ENCODE results near the gene GALNTL6.

The GALNTL6 gene

DNA sequence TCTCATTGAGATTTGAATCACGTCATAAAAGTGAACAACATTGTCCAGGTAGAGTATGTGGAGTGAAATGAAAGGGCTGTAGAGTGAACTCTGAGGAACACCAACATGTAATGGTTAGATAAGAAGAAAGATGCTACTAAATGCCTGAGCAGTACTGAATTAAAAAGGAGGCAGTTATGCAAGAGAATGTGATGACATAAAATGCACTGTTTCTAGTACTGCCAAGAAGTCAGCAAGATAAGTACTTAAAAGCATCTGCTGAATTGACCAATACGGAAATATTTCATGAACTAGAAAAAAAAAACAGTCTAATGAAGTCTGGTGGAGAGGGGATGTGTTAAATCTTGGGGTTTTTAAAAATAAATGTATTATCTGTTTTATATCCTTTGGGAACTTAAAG, 771.6 kb downstream of the GALNTL6 start:
- DNase-seq, result no peak

DNA sequence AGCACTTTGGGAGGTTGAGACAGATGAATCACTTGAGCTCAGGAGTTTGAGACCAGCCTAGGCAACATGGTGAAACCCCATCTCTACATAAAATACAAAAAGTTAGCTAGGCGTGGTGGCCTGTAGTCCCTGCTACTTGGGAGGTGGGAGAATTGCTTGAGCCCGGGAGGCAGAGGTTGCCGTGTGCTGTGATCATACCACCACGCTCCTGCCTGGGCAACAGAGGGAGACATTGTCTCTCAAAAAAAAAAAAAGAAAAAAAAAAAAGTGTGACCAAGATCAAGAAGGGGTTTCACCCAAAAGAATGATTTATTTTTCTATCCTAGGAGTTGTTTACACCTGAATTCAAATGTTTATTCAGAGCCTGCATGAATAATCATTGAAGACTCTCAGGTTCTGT, 783.0 kb downstream of the GALNTL6 start:
- no peak for DNase-seq

DNA sequence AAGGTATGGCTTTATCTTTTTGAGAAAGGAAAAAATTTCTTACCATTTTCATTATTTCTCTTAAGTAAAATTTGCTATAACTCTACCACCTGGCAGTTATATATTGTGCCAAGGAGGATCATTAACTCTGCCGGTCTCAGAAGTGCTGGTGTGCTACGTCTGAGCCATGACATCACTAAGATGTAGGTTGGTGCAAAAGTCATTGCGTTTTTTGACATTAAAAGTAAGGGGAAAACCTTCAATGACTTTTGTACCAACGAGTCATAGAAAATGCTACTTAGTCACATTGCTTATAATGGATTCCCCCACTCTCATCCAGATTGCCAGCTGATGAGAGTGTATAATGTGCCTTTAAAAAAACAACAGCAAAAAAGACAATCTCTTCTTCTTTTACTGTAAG, 786.4 kb downstream of the GALNTL6 start:
- no peak for DNase-seq

DNA sequence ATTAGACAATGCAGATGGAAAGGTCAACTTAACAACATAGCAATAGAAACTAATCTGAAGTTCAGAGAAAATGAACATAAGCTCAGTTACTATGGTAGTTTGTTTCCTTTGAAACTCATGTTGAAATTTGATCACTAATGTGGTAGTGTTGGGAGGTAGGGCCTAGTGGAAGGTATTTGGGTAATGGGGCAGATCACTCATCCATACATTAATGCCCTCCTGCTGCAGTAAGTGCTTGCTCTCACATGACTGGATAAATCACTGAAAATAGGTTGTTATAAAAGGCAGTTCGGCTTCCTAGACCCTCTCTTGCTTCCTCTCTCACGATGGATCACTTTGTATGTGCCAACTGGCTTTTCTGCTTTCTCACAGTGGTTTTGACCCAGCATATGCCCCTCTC, 788.0 kb downstream of the GALNTL6 start:
- DNase-seq, result no peak

DNA sequence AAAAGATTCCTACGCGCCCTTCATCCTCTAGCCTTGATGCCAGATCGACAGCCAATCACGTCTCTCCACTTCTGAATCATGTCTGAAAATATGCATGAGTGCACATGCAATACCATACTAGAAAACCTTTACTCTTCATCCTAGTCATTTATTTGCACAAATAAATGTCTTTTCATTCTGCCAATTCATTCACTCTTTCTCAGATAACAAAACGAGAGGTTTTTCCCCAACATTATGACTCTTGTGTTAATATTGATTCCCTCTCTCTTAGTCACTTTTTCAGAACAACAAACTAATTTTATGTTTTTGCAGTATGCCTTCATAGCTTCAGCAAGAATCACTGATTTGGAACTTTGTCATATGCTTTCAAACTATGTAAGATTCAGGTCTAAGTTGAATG, 806.0 kb downstream of the GALNTL6 start:
- DNase-seq, result no peak

DNA sequence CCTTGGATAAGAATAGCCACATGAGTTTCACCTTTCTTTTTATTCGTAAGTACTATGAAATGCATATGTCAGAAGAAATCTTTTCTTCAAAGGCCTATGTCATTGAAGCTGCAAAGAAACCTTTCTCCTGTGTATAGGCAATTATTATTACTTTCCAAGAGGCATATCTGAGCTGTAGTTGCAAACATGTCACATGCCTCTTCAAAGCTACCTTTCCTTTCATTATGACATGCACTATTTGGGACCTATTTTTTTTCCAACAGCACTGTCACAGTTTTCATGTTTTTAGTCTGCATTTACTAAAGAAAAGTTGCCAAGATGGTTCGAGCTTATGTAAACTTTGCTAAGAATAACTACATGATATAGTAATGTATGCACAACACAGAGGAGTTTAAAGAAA, 806.6 kb downstream of the GALNTL6 start:
- no peak for DNase-seq

DNA sequence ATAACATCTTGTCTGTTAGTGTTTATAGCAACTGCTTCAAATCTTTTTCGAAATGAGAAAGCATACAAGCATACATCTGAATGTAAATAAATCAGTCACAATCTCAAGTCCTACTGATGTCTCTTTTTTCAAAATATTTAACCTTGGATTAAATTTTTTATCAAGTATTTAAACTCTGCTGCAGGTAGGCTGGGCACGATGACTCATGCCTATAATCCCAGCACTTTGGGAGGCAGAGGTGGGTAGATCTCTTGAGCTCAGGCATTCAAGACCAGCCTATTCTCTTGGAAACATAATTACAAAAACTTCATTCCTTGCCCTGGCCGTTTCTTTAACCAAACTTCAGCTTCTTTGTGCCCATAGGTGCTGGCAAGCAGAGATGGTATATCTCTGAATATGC, 815.1 kb downstream of the GALNTL6 start:
- no peak for DNase-seq

DNA sequence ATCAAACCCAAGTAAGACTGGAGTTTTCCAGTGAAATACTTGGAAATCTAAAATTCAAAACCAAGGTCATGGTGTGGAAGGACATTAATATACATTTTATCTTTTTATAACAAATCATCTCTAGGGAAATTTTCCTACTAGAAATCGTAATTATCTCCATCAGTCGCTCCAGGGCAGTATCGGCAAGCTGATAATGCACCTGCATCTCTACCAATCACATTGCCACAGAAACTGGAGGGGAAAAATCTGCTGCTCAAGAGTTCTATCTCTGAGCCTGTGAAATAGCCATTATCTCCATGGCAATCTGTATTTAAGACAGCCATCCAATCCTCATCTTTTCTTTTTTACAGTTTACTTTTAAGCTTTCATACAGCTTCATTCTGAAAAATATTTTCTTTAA, 817.1 kb downstream of the GALNTL6 start:
- no peak for DNase-seq

DNA sequence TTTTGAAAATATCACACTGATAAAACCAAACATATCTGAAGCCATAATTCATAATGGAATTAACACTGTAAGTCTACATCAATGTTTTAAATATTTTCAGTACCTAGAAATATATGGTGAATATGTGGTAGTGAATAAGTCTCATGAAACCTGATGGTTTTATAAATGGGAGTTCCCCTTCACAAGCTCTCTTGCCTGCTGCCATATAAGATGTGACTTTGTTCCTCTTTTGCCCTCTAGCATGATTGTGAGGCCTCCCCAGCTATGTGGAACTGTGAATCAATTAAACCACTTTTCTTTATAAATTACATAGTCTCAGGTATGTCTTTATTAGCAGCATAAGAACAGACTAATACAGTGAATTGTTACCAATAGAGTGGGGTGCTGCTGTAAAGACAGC, 818.6 kb downstream of the GALNTL6 start:
- DNase-seq, result no peak

DNA sequence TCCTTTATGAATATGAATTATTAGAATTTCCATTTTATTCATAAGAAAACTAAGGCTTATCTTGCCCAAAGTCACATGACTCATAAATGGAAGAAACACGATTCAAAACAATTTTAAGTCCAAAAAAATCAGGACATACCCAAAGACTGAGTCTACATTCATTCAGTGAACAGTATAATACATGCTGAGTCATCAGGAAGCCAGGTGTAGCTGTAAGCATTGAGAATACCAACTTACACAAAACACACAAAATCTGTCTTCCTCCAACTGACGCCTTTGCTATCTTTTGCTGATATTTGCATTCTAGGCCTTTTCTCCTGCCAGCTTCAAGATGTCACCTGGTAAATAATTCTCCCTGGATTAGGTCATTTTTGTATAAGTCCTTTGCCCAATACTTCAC, 835.3 kb downstream of the GALNTL6 start:
- no peak for DNase-seq

DNA sequence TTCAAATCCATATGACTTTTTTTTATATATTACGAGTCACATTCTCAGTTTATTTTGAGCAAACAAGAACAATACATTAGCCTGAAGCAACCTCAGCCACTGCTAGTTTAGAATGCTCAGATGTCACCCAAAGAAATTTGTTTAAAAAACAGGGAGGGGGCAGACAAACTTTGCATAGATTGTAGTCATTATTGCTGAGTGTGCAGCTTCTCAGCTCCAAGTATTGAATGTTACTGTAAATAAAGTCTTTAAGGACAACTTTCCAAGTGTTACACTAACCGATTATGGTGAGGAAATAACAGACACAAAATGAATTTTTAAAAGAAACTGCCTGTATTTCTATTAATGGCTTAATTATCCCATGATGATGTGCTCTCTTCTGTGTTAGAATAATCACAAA, 835.9 kb downstream of the GALNTL6 start:
- no peak for DNase-seq

DNA sequence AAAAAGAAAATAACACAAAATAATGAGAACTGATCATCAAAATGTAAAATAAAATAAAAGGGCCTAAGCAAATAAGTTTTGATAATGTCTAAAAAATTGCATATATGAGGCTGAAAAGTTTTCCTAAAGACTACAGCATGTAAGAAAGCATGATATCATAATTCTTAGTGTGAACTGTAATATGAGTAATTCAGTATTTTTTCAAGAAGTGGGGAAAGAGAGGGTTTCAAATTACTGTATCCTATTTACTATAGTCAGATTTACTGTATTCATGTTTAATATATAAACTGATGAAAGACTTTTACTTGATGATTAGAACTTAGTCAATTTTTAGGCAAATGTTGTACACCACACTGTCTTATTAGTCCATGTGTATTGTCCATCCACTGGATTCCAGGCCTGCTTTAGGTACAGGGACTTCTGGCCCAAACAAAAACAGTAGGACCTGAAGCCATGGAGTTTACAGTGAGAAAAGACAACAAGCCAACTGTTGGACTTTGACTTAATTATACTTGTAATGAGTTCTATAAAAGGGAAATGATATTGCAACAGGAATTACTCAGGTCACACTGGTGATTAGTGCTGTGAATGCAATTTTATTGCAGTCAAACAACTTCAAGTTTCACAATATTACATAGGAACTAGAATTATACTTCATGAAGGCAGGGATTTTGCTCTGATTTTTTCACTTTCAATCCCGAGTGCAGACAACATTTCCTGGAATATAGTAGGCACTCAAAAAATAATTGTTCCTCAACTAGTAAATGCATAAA, 837.7 kb downstream of the GALNTL6 start:
- DNase-seq, result no peak

DNA sequence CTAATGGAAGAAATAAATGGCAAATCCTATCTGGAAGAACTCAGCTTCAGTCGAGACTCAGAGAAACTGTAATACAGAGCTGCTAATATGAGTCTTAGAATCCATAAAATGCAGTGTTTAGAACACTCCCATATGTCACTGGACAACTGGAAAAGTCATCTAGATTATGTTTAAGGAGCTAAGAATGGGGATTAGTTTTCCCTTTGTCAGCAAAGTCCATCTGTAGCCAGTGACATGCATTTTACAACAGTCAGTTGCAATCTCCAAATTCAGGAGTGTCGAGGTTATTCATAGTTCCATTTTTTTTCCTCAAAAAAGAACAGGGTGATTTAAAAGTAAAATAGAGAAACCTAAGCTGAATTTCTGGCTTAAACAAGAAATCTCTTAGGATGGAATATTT, 838.8 kb downstream of the GALNTL6 start:
- no peak for DNase-seq

DNA sequence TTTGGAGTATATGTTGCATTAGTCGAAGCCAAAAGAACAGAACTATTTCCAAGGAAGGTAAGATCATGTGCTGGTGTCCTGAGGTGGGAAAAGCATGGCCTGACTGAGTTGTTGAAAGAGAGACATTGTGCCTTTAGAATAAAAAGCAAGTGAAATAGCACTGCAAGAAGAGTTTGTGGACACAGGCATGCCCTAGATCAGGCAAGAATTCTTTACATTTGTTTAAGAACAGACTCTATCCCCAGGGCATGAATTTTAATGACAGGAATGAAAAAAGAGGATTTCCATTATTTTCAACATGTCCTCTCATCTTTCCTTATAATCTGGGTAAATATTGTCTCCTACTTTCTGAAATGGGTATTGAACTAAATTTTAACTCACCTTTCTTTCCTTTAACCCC, 839.2 kb downstream of the GALNTL6 start:
- no peak for DNase-seq

DNA sequence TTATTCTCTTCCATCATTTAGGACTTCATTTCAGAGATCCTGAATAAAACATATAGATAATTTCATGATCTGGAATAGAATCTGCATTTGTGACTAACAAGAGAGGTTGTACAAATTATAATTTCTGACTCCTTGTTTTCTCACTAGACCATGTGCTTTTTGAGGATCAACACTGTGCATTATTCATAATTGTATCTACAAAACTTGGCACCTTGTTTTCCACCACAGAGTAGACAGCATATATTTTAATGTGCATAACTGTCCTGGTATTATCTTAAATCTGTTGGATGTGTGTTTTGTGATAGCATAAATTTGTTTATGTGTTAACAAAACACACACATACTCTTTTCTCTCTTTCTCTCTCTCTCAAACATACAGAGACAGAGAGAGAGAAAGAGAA, 840.5 kb downstream of the GALNTL6 start:
- no peak for DNase-seq

DNA sequence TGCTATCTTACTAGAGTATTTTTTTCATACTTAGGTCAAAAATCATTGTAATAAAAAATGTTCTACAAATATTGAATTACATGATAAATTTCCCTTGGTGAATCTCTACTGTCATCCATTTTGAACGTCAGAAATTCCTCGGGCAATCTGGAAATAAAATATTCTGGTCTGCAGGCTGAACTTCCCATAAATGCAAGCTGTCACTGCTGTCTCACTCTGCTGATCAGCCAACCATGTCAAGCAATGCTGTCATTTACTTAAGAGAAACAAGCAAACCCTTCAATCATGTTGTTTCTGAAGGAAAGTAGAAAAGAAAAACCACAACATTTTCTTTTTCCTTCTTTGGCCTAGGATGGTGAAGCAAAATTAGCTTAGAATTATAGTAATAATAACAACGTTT, 841.3 kb downstream of the GALNTL6 start:
- DNase-seq, result no peak

DNA sequence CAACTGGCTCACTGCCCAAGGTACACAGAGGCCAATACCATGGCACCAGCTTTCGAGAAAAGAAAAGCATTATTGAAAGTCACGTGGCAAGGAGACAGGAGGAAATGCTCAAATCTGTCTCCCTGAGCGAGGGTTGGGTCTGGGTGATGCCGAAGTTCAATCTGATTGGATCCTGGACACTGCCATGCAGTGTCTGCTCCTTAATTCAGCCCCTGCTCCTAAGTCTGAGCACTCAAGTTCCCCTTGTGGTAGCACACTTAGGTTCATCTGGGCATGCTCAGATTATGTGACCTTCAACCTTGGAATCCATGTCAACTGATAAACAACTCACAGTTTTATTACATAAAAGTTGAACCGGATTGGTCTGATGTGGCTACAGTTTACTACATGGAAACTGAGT, 842.9 kb downstream of the GALNTL6 start:
- DNase-seq, result no peak

DNA sequence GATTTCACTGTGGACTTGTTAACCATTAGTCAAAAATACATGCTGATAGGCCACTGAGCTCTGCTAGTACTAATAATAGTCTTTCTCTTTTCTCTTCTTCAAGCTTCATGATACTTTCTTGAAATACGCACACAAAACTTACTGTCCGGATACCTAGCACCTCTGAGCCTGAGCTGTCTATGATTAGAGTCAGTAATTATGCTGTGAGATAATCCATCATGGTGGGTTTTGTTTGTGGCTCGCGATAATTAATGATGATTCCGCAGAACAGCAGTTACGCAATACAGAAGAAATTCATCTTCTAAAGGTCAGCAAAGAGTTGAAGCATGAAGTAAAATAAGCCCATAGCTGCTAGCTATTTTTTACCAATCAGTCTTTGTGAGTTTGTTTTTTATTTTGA, 843.9 kb downstream of the GALNTL6 start:
- DNase-seq, result no peak

DNA sequence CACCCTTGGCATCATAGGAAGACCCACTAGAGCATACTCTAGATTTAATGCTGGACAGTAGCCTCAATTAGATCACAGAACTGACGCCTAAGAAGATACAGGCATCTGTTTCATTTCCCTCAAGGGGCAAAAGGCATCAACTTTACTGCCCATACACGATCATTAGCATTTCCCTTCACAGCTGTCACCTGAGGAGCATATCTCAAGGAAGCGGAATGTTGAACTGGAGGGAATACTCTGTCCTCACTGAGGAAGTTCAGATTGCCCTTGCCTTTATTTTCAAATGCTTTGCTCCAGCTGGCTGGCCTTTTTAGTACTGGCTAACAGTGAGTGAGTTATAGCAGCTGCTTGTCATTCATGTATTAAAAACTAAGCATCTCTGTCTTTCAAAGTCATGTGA, 847.0 kb downstream of the GALNTL6 start:
- DNase-seq, result no peak

DNA sequence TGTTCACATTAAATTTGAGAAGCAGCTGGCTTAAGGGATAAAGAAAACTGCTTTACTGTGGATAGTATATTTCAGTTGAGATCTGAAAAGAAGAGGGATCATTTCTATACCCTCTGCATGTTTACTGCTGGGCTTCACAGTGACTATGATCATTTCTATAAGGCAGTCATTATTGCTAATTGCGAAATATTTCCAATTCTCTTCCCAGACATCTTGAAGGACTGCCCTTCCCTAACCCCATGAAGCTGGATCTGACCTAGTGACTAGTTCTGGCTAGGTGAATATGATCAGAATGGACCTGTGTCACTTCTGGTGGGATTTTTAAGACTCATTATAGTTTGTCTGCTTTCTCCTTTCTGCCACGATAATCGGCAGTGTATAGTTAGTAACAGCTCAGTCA, 848.9 kb downstream of the GALNTL6 start:
- no peak for DNase-seq

DNA sequence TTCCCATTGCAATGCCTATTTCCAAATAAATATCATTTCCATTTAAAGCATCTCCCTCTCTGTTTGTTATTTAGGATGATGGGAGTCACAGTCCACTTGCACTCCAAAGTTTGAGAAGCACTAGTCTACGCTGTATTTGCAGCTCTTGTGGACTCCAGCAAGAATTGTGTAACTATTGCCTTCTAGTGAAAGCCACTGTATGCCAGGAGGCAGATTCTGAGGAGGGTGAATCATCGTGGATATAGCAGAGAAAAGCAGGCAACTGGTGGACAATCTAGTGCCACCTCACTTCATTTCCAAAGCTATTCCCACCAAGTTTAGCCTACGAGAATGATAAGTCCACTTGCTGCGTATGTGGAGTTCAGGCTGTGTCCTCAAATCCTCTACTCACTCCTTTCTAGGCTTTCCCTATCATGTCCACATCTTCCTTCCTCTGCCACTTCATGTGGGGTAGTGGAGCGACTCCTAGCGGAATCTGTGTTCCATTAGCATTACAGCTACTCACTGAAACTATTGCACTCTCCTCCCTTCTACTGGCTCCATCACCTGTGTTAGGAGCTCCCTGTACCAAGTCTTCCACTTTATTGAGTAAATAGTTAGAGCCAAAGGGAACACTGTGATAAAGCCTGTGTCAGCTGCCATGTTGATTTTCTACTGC, 853.6 kb downstream of the GALNTL6 start:
- no peak for DNase-seq

DNA sequence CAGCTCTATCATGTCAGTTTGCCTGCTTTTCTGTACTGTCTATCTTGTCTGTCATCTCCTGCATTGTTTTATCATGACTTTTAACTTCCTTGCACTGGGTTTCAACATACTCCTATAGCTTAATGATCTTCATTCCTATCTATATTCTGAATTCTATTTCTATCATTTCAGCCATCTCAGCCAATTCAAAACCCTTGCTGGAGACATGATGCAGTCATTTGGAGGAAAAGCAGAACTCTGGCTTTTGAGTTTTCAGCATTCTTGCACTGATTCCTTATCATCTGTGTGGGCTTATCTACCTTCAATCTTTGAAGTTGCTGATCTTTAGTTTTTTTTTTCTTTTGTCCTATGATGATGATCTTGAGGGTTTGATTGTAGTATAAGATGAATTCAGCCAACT, 861.6 kb downstream of the GALNTL6 start:
- DNase-seq, result no peak

DNA sequence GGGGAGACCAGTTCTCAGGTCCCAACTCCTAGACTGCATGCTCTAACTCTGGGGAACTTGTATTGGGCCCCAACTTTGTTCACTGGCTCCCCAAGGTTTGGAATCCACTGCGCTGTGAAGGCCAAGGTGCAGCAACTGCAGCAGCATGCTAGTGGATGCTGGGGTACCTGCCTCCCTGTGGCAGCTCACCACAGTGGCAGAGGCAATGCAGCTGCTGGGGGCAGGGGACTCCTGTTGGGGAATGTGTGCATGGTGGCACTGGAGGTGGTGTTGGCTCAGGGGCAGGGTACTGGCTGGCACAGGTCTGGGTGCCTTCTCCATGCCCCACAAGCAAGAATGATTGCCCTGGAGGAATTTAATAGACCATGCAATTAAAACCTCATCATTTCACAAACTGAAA, 862.0 kb downstream of the GALNTL6 start:
- DNase-seq, result no peak

DNA sequence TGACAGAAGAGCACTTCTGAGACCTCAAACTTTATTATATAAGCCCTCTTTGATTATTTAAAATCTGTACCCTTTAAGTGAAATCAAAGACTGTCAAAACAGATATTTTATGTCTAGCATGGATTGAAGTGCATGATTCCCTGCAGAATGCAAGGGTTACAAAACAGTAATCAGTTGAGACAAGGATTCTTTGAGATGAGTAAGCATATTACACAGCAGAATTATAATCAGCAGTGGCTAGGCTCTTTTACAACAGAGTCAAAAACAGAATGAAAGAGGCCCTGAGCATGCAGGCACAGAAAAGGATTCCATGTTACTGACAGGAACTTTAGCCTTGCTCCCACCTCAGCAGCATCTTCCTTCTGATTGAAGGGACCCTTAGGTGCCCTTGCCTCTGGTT, 867.5 kb downstream of the GALNTL6 start:
- no peak for DNase-seq

DNA sequence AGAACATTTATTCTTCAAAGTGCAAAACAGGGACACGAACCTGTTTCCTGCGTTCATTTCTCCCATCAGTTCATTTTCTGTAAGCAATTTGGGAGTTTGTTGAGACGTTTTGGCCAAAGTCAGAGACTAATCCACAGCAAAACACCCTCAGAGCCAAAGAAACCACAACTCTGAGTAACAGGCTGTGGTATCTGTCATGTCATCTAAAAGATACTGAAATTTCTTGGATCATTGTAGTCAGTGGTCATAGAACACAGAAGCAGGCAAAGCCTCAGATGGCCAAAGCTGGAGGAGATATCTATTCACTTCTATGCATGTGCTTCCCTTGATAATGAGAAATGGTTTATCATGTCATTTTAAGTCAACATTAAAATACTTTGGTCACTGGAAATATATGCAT, 869.8 kb downstream of the GALNTL6 start:
- DNase-seq, result no peak

All from activated T-cell treated with anti-CD3 and anti-CD28 coated beads, Interleukin-2, amount 50 U/mL, for 48 hours (primary cell).